GM12891 (cell line): ENCODE data around the gene FKBP10.
"Not testable (repeated sequence)": the region's sequence is repeated elsewhere in the genome, so short reads cannot be mapped to it uniquely, and the experiment has no call there.

Source experiments
- DNase-seq: peaks from one replicate; pipeline ENCODE4 v3.0.0; 2011; ENCODE audit warnings: low spot score; ENCODE audit not compliant: insufficient read length
- FAIRE-seq: peaks from 2 replicates; lab custom pipeline; 2011; peaks lifted over from hg19 to GRCh38; lab: Jason Lieb, UNC
- PAX5 ChIP-seq: IDR thresholded peaks from 2 replicates; pipeline ENCODE4 v1.6.1; 2011; ENCODE audit warnings: low read length, moderate library complexity, mild to moderate bottlenecking; ENCODE audit not compliant: insufficient read depth, severe bottlenecking
- POLR2A ChIP-seq: IDR thresholded peaks from 2 replicates; pipeline ENCODE4 v1.6.1; 2011; ENCODE audit warnings: low read depth, low read length, control low read depth
- POLR2AphosphoS5 ChIP-seq: IDR thresholded peaks from 2 replicates; pipeline ENCODE4 v1.6.1; 2011; ENCODE audit warnings: low read depth, low read length, control low read depth
- POU2F2 ChIP-seq: IDR thresholded peaks from 2 replicates; pipeline ENCODE4 v1.6.1; 2011; ENCODE audit warnings: low read depth, mild to moderate bottlenecking, control low read depth, low read length, moderate library complexity
- SPI1 ChIP-seq: IDR thresholded peaks from 2 replicates; pipeline ENCODE4 v1.6.1; 2011; ENCODE audit warnings: low read depth, low read length, control low read depth
- TAF1 ChIP-seq: IDR thresholded peaks from 2 replicates; pipeline ENCODE4 v1.6.1; 2011; ENCODE audit warnings: low read depth, low read length, control low read depth

The FKBP10 gene

DNA sequence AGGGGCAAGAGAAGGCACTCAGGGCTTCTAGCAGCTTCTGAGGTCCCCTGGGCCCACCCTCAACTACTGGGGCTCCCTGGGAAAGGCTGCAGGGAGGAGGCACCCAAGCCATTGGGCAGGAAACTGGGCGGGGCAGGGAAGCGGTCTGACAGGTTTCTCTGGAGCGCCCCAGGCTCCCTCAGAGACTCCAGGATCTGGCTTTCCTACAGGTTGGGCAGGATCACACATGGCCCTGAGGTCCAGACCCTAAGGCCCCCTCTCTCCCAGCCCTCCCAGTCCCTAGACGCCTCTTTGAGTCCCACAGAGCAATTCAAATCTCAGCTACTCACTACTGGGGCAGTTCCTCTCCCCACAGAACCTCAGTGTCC lies 40.6 kb upstream of the FKBP10 start:
- DNase-seq, result no peak
- TF ChIP-seq SPI1 (no peak), TAF1 (no peak), PAX5 (no peak), POLR2AphosphoS5 (no peak), POU2F2 (no peak), POLR2A (no peak)
- no peak for FAIRE-seq

DNA sequence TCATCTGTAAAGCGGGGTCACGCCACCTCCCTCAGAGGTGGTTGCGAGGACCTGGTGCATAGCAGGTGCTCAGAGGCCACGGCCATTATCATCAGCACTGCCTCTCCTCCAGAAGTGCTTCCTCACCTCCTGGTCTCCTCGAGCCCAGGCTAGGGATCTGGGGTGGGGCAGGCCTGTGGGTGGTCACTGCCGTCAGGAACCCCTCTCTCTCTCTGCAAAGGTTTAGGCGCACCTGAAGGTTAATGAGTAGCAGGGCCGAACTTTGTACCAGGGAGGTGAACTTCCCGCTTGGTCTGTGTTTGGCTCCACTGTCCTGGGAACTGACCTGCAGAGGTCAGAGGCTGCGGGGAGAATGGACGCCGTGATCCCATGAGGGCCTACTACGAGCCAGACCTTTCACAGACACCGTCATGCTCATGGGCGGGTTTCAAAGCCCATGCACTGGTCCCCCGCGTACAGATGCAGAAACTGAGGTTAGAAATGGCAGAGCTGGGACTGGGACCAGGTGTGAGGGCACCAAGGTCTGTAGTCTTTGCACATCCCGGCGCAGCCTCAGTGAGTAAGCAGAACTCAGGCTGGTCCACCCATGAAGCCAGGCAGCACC lies 40.1 kb upstream of the FKBP10 start:
- no peak for DNase-seq
- FAIRE-seq, result no peak
- TF ChIP-seq POU2F2 (no peak), SPI1 (no peak), PAX5 (no peak), POLR2AphosphoS5 (no peak), TAF1 (no peak)

DNA sequence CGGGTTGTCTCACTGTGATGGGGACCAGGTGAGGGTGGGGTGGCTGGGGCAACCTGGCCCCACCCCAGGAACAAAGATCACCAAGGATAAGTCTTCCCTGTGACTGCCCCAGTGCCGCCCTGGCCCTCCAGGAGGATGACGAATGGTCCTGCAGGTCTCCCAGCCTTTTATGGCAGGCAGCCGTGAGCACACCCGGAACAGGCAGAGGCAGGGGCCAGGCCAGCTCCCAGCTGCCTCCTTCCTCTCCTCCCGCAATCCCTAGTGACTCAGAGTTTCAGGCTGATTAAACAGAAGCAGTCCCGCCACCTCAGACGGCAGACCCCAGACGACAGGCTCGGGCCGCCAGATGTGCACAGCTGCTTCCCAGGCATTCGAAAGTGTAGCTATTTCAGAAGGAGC lies 39.6 kb upstream of the FKBP10 start:
- DNase-seq (no peak), FAIRE-seq (no peak)
- TF ChIP-seq TAF1 (no peak), POU2F2 (no peak), SPI1 (no peak), PAX5 (no peak), POLR2A (no peak), POLR2AphosphoS5 (no peak)

DNA sequence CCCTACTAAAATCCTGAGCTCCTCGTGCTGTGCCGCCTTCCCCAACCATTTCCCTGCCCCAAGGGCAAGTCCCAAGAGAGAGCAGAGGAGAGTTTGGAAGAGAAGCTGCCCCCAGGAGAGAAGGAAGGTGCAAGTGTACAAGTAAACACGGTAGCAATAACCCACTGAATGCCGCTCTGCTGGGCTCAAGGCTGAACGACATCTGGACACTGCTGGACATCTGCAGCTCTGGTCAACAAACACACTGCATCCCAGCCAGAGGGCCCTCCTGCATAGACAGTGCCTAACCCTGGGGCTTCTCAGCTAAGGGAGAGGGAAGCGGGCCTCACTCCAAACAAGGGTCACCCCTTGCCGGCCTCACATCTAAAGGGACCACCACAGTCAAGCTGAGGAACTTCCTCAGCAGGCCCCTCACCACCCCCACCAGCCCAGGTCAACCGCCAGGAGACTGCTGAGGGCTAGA lies 39.0 kb upstream of the FKBP10 start:
- FAIRE-seq (no peak), DNase-seq (no peak)
- TF ChIP-seq SPI1 (no peak), TAF1 (no peak), PAX5 (no peak), POU2F2 (no peak), POLR2A (no peak), POLR2AphosphoS5 (no peak)

DNA sequence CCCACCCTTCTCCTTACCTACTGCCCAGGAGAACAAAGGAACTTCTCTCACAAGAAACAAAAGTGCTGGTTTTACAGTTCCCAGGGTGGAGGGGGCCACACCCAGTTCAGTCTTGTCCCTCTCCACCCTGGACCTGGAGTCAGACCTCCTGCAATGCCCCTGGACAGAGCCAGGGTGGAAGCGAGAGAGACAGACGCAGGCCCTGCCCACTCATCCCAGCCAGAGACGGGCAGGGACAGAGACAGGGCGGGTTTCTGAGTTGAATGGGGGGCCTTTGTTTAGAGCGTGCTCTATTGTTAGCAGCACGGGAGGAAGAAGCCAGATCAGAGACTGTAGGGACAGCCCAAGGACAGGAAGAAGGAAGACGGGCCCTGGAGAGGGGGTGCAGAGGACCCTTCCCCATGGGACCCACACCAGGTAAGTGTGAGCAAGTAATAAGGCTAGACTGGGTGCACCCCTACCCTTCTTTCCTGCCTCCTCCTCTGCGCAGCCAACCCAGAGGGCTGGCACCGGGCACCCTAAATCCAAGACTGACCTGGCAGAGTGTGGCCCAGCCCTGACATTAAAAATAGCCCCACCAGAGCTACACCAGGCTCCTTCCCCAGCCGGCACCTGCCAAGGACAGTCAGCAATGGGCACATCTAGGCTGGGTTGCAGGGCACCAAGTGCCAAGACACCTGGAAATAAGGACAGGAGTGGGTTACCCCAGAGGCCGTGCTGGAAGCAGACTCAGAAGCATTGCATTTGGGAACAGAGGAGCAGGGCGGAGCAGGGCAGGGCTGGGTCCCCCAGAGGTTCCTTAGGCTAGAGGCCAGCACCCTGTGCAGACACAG lies 37.2 kb upstream of the FKBP10 start:
- TF ChIP-seq TAF1, result no peak
- TF ChIP-seq POU2F2, result no peak
- no peak for TF ChIP-seq SPI1
- no peak for TF ChIP-seq POLR2A
- TF ChIP-seq PAX5, result no peak
- no peak for TF ChIP-seq POLR2AphosphoS5
- FAIRE-seq, result no peak
- no peak for DNase-seq

DNA sequence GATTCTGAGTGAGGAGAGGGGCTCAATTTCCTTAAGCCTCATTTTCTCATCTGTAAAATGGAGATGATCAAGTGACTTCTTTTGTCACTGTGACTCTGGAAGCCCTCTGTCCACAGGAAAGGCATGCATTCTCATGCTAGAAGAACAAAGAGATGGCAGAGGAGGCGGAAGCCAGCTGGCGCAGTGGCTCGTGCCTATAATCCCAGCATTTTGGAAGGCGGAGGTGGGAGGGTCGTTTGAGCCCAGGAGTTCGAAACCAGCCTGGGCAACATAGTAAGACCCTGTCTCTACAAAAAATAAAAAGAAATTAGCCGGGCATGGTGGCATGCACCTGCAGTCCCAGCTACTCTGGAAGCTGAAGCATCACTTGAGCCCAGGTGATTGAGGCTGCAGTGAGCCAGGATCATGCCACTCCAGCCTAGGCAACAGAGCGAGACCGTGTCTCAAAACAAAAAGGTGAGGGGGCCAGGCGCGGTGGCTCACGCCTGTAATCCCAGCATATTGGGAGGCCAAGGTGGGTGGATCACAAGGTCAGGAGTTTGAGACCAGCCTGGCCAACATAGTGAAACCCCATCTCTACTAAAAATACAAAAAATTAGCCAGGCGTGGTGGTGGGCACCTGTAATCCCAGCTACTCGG lies 36.4 kb upstream of the FKBP10 start:
- FAIRE-seq, DNase-seq: not testable (repeated sequence)

DNA sequence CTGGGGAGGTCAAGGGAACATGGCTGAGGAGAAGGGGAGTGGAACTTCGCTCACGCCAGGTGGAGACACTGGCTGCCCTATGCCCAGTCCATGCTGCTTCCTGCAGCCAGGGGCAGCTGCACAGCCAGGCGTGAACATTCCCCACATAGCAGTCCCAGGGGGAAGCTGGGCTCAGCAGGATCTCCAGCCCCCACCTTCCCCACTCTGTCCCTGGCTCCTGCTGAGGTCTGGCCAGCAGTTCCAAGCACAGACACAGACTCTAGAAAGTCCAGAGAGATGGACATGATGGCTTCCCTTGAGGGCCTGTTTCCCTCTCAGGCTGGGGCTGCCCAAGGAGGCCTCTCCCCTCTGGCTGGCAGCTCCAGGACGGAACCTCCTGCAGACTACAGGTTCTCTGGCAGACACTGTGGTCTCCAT lies 35.6 kb upstream of the FKBP10 start:
- FAIRE-seq (no peak), DNase-seq (no peak)
- TF ChIP-seq PAX5, result no peak
- TF ChIP-seq SPI1, result no peak
- no peak for TF ChIP-seq POLR2A
- no peak for TF ChIP-seq POLR2AphosphoS5

DNA sequence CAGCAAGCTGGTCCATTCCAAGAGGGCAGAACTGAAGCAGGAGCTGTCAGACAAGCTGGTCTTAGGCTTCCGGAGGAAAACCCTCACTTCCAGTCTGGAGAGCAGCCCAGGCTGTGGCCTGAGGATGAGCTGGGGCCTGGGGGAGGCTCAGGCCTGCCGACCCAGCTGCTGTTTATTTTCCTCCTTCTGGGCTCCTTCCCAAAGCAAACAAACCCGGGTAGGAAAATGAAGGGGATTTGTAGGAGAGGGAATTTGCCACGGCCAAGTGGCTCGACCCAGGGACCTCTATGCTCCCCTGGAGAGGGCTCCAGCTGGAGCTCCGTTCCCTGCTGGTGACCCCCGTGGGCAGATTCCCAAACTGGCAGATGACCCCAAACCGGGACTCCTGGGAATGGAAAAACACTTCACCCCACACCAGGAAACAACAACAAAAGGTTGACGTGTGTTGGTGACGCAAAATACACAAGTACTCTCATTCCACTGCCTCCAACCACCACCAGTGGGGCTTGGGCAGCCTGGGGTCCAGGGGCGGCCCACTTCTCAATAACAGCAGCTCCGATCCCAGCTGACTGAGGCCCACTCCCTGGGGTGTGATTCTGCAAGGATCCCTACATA lies 35.1 kb upstream of the FKBP10 start:
- DNase-seq (no peak), FAIRE-seq (no peak)
- no peak for TF ChIP-seq POLR2A
- no peak for TF ChIP-seq POLR2AphosphoS5
- TF ChIP-seq PAX5, result no peak
- no peak for TF ChIP-seq POU2F2
- TF ChIP-seq SPI1, result no peak
- no peak for TF ChIP-seq TAF1

DNA sequence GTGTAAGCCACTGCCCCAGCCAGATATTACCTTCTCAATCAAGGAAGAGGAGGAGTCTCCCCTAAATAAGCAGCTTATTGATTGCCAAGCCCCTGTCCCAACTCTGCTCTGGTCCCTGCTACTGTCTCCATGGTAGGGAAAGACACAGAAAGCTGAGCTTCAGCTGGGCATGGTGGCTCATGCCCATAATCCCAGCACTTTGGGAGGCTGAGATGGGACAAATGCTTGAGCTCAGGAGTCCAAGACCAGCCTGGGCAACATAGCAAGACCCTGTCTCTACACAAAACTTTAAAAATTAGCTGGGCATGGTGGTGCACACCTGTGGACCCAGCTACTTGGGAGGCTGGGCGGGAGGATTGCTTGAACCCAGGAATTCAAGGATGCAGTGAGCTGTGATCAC lies 32.9 kb upstream of the FKBP10 start:
- no peak for DNase-seq
- no peak for FAIRE-seq
- TF ChIP-seq POLR2A (no peak), POLR2AphosphoS5 (no peak), TAF1 (no peak), PAX5 (no peak), SPI1 (no peak), POU2F2 (no peak)
